ENCODE results near the gene DNAJB5. TPM values are rescaled to one million over a fixed set of nuclear protein-coding genes. Genes with fewer than 3 reads are reported as not detected.

The DNAJB5 gene
- total RNA-seq, 5 donors from 2014 or later (not counting 1 experiment from before 2014, with no cell fraction given) = 1.3 to 2.4 (median 1.7) TPM

DNA sequence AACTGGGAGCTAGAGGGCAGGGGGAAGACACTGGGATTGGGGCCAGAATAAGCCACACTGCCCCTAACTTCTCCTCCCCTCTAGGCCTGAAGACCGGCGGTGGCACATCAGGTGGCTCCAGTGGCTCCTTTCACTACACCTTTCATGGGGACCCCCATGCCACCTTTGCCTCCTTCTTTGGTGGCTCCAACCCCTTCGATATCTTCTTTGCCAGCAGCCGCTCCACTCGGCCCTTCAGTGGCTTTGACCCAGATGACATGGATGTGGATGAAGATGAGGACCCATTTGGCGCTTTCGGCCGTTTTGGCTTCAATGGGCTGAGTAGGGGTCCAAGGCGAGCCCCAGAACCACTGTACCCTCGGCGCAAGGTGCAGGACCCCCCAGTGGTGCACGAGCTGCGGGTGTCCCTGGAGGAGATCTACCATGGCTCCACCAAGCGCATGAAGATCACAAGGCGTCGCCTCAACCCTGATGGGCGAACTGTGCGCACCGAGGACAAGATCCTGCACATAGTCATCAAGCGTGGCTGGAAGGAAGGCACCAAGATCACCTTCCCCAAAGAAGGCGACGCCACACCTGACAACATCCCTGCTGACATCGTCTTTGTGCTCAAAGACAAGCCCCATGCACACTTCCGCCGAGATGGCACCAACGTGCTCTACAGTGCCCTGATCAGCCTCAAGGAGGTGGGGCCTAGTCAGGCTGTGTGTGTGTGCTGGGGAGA is 6.8 kb downstream of the DNAJB5 start:
- no peaks in the 10 kb centered on the region for H3K9me3 ChIP-seq
- no peak overlapping the region for H3K4me3 ChIP-seq (ENCODE audit: control insufficient read depth in 1 of 2, extremely low read depth in 1 of 2, low read length in 1 of 2)
- H3K36me3 Mint-ChIP-seq = peaks cover 11% of the 10 kb centered on the region
- ChIA-PET CTCF (no interaction called here), POLR2A (interaction anchor here in 1 of 2 donors (0.6 kb wide), 1 partner anchor 976 kb away, joined by 9 read pairs; no protein-coding TSS in a partner anchor)
- H3K27ac Mint-ChIP-seq = no peak overlapping the region
- H3K27me3 Mint-ChIP-seq = no peaks in the 10 kb centered on the region
- H3K4me1 Mint-ChIP-seq = peaks cover 0 to 10% (median 7%) of the 10 kb centered on the region in 3 donors
- no peaks in the 10 kb centered on the region for H3K9me3 Mint-ChIP-seq
- no peak overlapping the region for H3K4me3 Mint-ChIP-seq
- H3K27me3 ChIP-seq (replicated peaks in 1 of 2; ENCODE audit: control insufficient read depth in 2 of 2, extremely low read depth in 1 of 2, insufficient read depth in 2 of 2, low read length in 1 of 2) = no peaks in the 10 kb centered on the region
- DNase-seq (no peak), ATAC-seq (replicated peaks in 1 of 4) (no peak)
- H3K27ac ChIP-seq (ENCODE audit: low read length) = no peak overlapping the region
- peaks cover 0 to 9% of the 10 kb centered on the region in 2 donors for H3K36me3 ChIP-seq (ENCODE audit: control insufficient read depth in 2 of 2, extremely low read depth in 1 of 2, insufficient read depth in 1 of 2, low read length in 1 of 2)
- no peaks in the 10 kb centered on the region for H3K4me1 ChIP-seq (ENCODE audit: control insufficient read depth in 1 of 2, extremely low read depth in 1 of 2, insufficient read depth in 2 of 2, low read length in 2 of 2)
- 94% methylated on average over 16 of the region's 26 CpGs for WGBS (ENCODE audit: insufficient coverage)

DNA sequence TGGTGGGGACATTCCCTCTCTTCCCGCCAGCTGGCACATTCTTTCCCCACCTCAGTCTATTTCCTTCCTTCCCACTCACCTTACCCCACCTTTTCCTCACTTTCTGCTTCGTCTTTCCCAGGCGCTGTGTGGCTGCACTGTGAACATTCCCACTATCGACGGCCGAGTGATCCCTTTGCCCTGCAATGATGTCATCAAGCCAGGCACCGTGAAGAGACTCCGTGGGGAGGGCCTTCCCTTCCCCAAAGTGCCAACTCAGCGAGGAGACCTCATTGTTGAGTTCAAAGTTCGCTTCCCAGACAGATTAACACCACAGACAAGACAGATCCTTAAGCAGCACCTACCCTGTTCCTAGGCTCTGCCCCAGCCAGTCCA is 7.3 kb downstream of the DNAJB5 start:
- DNase-seq (no peak), ATAC-seq (replicated peaks in 1 of 4) (no peak)
- Mint-ChIP-seq H3K36me3 (peaks cover 11% of the 10 kb centered on the region), H3K27me3 (no peaks in the 10 kb centered on the region), H3K9me3 (no peaks in the 10 kb centered on the region), H3K4me1 (peaks cover 0 to 13% (median 7%) of the 10 kb centered on the region in 3 donors), H3K27ac (no peak overlapping the region), H3K4me3 (no peak overlapping the region)
- H3K9me3 ChIP-seq = no peaks in the 10 kb centered on the region
- H3K27me3 ChIP-seq (replicated peaks in 1 of 2; ENCODE audit: control insufficient read depth in 2 of 2, extremely low read depth in 1 of 2, insufficient read depth in 2 of 2, low read length in 1 of 2) = no peaks in the 10 kb centered on the region
- H3K27ac ChIP-seq (ENCODE audit: low read length) = no peak overlapping the region
- CTCF ChIA-PET = no interaction called here
- peaks cover 0 to 9% of the 10 kb centered on the region in 2 donors for H3K36me3 ChIP-seq (ENCODE audit: control insufficient read depth in 2 of 2, extremely low read depth in 1 of 2, insufficient read depth in 1 of 2, low read length in 1 of 2)
- 87% methylated on average over 7 of the region's 10 CpGs for WGBS (ENCODE audit: insufficient coverage)
- POLR2A ChIA-PET = interaction anchor here in 1 of 2 donors (0.6 kb wide), 1 partner anchor 975 kb away, joined by 9 read pairs; no protein-coding TSS in a partner anchor
- no peaks in the 10 kb centered on the region for H3K4me1 ChIP-seq (ENCODE audit: control insufficient read depth in 1 of 2, extremely low read depth in 1 of 2, insufficient read depth in 2 of 2, low read length in 2 of 2)
- H3K4me3 ChIP-seq (ENCODE audit: control insufficient read depth in 1 of 2, extremely low read depth in 1 of 2, low read length in 1 of 2) = no peak overlapping the region

DNA sequence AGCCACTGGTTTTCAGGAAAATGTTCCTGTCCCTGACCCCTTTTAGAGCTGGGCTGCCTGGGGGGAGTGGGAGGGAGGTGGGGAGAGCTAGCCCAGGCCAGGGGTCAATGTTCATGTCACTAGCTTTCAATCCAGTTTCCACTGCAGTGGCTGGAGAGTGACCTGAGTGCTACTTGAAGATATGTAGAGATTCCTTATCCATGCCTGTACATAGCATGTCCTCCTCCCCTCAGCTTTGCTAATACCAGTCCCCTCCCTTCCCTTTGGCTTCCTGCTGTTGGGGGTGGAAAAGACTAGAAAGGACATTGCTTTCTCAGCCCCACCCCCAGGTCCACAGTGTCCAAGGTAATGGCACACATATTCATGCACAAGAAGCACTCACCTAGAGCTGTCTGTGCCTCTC is 7.8 kb downstream of the DNAJB5 start:
- no peak overlapping the region for H3K4me3 ChIP-seq (ENCODE audit: control insufficient read depth in 1 of 2, extremely low read depth in 1 of 2, low read length in 1 of 2)
- DNase-seq (no peak), ATAC-seq (replicated peaks in 1 of 4) (no peak)
- H3K36me3 Mint-ChIP-seq = peaks cover 11% of the 10 kb centered on the region
- no peaks in the 10 kb centered on the region for H3K4me1 ChIP-seq (ENCODE audit: control insufficient read depth in 1 of 2, extremely low read depth in 1 of 2, insufficient read depth in 2 of 2, low read length in 2 of 2)
- no peak overlapping the region for H3K27ac Mint-ChIP-seq
- H3K27me3 ChIP-seq (replicated peaks in 1 of 2; ENCODE audit: control insufficient read depth in 2 of 2, extremely low read depth in 1 of 2, insufficient read depth in 2 of 2, low read length in 1 of 2) = no peaks in the 10 kb centered on the region
- ChIA-PET POLR2A (interaction anchor here (0.5 to 0.6 kb wide), 2 partner anchors 159 to 975 kb away, joined by 9 read pairs; no protein-coding TSS in a partner anchor), CTCF (interaction anchor here in 1 of 2 donors (0.6 kb wide), 1 partner anchor 25 kb away, joined by 13 read pairs; no protein-coding TSS in a partner anchor)
- H3K4me3 Mint-ChIP-seq = no peak overlapping the region
- no peaks in the 10 kb centered on the region for H3K9me3 Mint-ChIP-seq
- H3K27me3 Mint-ChIP-seq = no peaks in the 10 kb centered on the region
- peaks cover 0 to 9% of the 10 kb centered on the region in 2 donors for H3K36me3 ChIP-seq (ENCODE audit: control insufficient read depth in 2 of 2, extremely low read depth in 1 of 2, insufficient read depth in 1 of 2, low read length in 1 of 2)
- H3K27ac ChIP-seq (ENCODE audit: low read length) = no peak overlapping the region
- peaks cover 0 to 14% (median 6%) of the 10 kb centered on the region in 3 donors for H3K4me1 Mint-ChIP-seq
- H3K9me3 ChIP-seq = no peaks in the 10 kb centered on the region

DNA sequence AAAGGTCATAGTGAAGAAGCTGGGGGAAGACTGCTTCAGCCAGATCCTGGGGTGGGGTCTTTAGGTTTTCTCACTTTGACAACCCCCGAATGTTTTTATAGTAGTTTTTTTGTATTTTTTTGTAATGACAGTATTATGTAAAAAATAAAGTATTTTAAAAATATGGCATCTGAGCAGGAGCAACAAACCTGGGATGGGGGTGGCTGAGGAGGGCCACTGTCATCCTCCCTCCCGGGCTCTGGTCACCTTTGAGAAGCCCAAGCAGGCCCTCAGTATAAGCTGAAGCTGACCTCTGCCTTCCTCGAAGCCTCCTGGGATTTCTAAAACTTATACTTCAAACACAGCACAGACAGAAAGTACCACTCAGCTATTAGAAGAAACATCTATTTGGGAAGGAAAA is 8.7 kb downstream of the DNAJB5 start:
- no peak overlapping the region for H3K4me3 Mint-ChIP-seq
- Histone ChIP-seq H3K4me1 (ENCODE audit: control insufficient read depth in 1 of 2, extremely low read depth in 1 of 2, insufficient read depth in 2 of 2, low read length in 2 of 2) (no peaks in the 10 kb centered on the region), H3K36me3 (ENCODE audit: control insufficient read depth in 2 of 2, extremely low read depth in 1 of 2, insufficient read depth in 1 of 2, low read length in 1 of 2) (peaks cover 0 to 9% of the 10 kb centered on the region in 2 donors), H3K4me3 (ENCODE audit: control insufficient read depth in 1 of 2, extremely low read depth in 1 of 2, low read length in 1 of 2) (no peak overlapping the region), H3K27ac (ENCODE audit: low read length) (no peak overlapping the region), H3K27me3 (replicated peaks in 1 of 2; ENCODE audit: control insufficient read depth in 2 of 2, extremely low read depth in 1 of 2, insufficient read depth in 2 of 2, low read length in 1 of 2) (no peaks in the 10 kb centered on the region), H3K9me3 (no peaks in the 10 kb centered on the region)
- ChIA-PET CTCF (interaction anchor here in 1 of 2 donors (0.7 kb wide), 1 partner anchor 106 kb away, joined by 9 read pairs; no protein-coding TSS in a partner anchor), POLR2A (no interaction called here)
- H3K27ac Mint-ChIP-seq = no peak overlapping the region
- WGBS (ENCODE audit: insufficient coverage) = no CpG with 5 or more reads among the region's 3 CpGs
- H3K9me3 Mint-ChIP-seq = no peaks in the 10 kb centered on the region
- ATAC-seq (replicated peaks in 1 of 4) = no peak
- peaks cover 0 to 9% (median 6%) of the 10 kb centered on the region in 3 donors for H3K4me1 Mint-ChIP-seq
- H3K36me3 Mint-ChIP-seq = peaks cover 11% of the 10 kb centered on the region
- DNase-seq = no peak
- H3K27me3 Mint-ChIP-seq = no peaks in the 10 kb centered on the region

DNA sequence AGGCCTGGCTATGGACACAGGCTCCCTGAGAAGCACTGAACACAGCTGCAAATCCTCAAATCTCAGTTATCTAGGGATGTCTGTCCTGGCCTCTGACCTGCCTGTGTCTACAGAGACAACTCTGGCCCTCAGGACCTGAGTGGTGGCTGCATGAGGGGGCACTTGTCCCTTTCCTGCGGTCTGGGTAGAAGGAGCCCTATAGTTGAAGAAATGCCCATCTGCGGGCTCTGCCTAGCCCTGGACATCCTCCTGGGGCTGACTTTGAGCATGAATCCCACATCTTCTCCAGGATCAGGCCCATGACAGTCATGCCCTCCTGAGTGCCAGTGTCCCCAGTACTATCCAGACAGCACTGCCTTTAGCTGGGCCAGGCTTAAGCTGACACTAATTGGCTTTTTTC is 10.0 kb downstream of the DNAJB5 start:
- Histone ChIP-seq H3K4me1 (ENCODE audit: control insufficient read depth in 1 of 2, extremely low read depth in 1 of 2, insufficient read depth in 2 of 2, low read length in 2 of 2) (no peaks in the 10 kb centered on the region), H3K27ac (ENCODE audit: low read length) (no peak overlapping the region), H3K9me3 (no peaks in the 10 kb centered on the region), H3K27me3 (replicated peaks in 1 of 2; ENCODE audit: control insufficient read depth in 2 of 2, extremely low read depth in 1 of 2, insufficient read depth in 2 of 2, low read length in 1 of 2) (no peaks in the 10 kb centered on the region), H3K36me3 (ENCODE audit: control insufficient read depth in 2 of 2, extremely low read depth in 1 of 2, insufficient read depth in 1 of 2, low read length in 1 of 2) (peaks cover 0 to 9% of the 10 kb centered on the region in 2 donors), H3K4me3 (ENCODE audit: control insufficient read depth in 1 of 2, extremely low read depth in 1 of 2, low read length in 1 of 2) (no peak overlapping the region)
- CTCF ChIA-PET = no interaction called here
- POLR2A ChIA-PET = no interaction called here
- H3K27ac Mint-ChIP-seq = no peak overlapping the region
- H3K36me3 Mint-ChIP-seq = peaks cover 11% of the 10 kb centered on the region
- ATAC-seq (replicated peaks in 1 of 4) (no peak), DNase-seq (no peak)
- H3K9me3 Mint-ChIP-seq = no peaks in the 10 kb centered on the region
- peaks cover 0 to 9% (median 4%) of the 10 kb centered on the region in 3 donors for H3K4me1 Mint-ChIP-seq
- no peak overlapping the region for H3K4me3 Mint-ChIP-seq
- 97% methylated on average over 2 of the region's 2 CpGs for WGBS (ENCODE audit: insufficient coverage)
- H3K27me3 Mint-ChIP-seq = no peaks in the 10 kb centered on the region

DNA sequence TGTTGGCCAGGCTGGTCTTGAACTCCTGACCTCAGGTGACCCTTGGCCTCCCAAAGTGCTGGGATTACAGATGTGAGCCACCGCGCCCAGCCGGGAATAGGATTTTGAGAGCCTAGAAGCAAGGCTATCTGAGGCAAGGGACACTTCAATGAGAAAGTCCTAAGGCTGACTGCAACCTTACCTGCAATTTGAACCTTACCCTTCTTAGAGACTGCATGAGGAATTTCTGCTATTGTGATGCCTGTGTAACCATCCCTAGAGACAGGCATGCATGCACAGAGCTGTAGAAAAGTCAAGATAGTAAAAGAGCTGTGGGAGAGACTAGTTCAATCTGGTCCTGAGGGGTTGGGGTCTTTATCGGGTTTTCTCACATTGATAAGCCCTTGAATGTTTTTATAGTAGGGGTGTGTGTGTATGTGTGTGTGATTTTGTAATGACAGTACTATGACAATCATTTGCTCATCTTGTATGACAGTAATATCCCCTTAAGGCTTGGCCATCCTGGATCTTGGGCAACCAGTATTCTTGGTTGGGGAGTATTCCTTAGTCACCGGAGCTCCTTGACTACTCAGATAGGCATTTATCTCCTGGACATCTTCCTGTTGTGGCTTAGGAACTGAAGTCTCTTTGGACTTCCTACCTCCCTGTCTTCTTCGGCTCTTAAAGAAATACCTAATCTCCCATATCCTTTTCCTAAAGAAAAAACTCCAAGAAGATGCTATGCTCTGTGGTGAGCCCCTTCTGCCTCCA is 11.2 kb downstream of the DNAJB5 start:
- no peak overlapping the region for H3K27ac ChIP-seq (ENCODE audit: low read length)
- no peaks in the 10 kb centered on the region for H3K4me1 ChIP-seq (ENCODE audit: control insufficient read depth in 1 of 2, extremely low read depth in 1 of 2, insufficient read depth in 2 of 2, low read length in 2 of 2)
- CTCF ChIA-PET = no interaction called here
- Mint-ChIP-seq H3K9me3 (no peaks in the 10 kb centered on the region), H3K27ac (no peak overlapping the region), H3K4me1 (peaks cover 0 to 9% (median 4%) of the 10 kb centered on the region in 3 donors), H3K4me3 (no peak overlapping the region), H3K36me3 (peaks cover 11% of the 10 kb centered on the region), H3K27me3 (no peaks in the 10 kb centered on the region)
- no peaks in the 10 kb centered on the region for H3K9me3 ChIP-seq
- peaks cover 0 to 9% of the 10 kb centered on the region in 2 donors for H3K36me3 ChIP-seq (ENCODE audit: control insufficient read depth in 2 of 2, extremely low read depth in 1 of 2, insufficient read depth in 1 of 2, low read length in 1 of 2)
- H3K27me3 ChIP-seq (replicated peaks in 1 of 2; ENCODE audit: control insufficient read depth in 2 of 2, extremely low read depth in 1 of 2, insufficient read depth in 2 of 2, low read length in 1 of 2) = no peaks in the 10 kb centered on the region
- no peak overlapping the region for H3K4me3 ChIP-seq (ENCODE audit: control insufficient read depth in 1 of 2, extremely low read depth in 1 of 2, low read length in 1 of 2)
- DNase-seq = no peak
- no peak for ATAC-seq (replicated peaks in 1 of 4)
- POLR2A ChIA-PET = no interaction called here
- 100% methylated on average over 4 of the region's 6 CpGs for WGBS (ENCODE audit: insufficient coverage)
